Stimulated activated CD4-positive, alpha-beta T cell treated with anti-CD3 and anti-CD28 coated beads, TNF-alpha, amount 100 ng/mL, for 48 hours (primary cell): ENCODE measurements around the gene ACTL7A.
"Not testable (repeated sequence)": the region's sequence is repeated elsewhere in the genome, so short reads cannot be mapped to it uniquely, and the experiment has no call there.

ENCODE experiments used
- DNase-seq, 3 donors: peaks; one replicate each; pipeline ENCODE4 v3.0.0-alpha.2; 2020; ENCODE audit warnings: low read depth in 3 of 3

ACTL7A gene

DNA sequence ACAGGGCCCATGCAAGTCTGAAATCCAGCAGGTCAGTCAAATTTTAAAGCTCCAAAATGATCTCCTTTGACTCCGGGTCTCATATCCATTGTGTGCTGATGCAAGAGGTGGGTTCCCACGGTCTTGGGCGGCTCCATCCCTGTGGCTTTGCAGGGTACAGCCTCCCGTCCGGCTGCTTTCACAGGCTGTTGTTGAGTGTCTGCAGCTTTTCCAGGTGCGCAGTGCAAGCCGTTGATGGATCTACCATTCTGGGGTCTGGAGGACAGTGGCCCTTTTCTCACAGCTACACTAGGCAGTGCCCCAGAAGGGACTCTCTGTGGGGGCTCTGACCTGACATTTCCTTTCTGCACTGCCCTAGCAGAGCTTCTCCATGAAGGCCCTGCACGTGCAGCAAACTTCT, 13.8 kb upstream of the ACTL7A start:
- not testable (repeated sequence) for DNase-seq

DNA sequence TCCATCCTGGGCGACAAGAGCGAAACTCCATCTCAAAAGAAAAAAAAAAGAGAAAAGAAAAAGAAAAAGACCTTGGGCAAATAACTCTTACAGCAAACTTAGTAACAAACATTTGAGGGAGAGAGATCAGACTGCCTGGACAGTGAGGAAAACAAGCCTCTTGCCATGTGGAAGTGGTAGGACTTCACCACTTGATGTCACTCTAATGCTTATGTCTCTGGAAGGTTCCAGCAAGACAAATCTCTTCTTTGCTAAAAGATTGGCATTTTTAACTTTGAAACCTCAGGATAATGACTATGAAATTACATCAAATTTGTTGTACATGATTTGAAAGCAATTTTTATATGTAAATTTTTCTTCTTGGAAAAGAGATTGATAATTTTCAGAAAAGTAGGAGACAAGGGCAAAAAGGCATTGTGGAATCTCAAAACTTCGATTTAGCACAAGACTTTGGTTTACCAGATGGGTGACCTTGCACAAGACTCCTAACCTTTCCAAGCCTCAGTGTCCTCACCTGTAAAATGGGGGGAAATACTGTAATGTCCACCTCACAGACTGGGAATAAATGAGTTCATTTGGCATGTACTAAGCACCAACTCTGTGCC, 11.7 kb upstream of the ACTL7A start:
- DNase-seq, result no peak

DNA sequence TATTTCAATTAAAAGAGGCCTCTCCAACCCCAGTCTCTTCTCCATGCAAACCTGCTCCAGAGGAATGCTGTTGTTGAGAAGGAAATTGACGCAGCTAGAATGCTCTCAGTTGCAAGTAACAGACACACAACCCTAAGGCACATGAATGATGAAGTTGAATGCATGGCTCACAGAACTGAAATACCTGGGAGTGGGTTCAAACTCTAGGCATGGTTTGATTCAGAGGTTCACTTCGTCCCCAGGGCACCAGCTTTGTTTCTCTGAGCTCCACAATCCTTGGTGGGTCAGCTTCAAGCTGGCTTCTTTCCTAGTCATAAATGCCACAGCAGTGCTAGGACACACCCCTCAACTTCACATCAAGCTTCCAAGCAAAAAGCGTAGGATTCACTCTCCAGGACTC, 10.9 kb upstream of the ACTL7A start:
- DNase-seq, result no peak

DNA sequence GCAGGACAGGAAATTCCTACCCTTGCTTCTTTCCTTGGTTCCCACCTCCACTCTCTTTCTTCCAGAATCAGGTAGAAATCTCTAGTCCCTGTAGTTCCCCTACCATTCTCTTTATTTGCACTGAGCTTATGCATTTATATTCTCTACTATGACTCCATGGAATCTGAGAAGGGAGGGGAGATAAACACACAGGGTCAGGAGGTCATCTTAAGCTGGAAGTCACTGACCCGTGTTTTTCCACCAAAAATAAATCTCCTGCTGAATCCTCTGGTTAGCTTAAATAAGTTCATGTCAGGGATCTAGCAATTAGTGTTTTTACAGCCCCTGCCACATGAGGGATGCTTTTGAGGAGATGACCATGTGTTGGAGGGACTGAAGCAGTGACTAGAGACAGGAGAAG, 10.0 kb upstream of the ACTL7A start:
- no peak for DNase-seq

DNA sequence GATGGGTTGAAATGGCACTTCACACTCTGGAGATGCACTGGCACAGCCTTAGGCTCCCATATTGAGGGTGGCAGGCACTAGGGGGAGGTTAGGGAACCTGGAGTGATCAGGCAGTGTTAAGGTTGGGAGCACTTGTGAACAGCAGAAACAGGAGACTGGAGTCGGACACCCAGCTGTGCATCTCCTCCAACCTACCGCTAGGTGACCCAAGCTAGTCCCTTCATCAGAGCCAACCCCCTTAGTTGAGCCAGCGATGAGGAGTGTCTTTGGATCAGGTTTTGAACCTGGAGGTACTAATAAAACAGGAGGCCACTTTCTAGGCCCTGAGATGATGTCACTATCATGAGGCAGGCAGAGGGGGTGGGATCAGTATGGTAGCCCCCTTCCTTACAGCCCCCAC, 8.0 kb upstream of the ACTL7A start:
- no peak for DNase-seq

DNA sequence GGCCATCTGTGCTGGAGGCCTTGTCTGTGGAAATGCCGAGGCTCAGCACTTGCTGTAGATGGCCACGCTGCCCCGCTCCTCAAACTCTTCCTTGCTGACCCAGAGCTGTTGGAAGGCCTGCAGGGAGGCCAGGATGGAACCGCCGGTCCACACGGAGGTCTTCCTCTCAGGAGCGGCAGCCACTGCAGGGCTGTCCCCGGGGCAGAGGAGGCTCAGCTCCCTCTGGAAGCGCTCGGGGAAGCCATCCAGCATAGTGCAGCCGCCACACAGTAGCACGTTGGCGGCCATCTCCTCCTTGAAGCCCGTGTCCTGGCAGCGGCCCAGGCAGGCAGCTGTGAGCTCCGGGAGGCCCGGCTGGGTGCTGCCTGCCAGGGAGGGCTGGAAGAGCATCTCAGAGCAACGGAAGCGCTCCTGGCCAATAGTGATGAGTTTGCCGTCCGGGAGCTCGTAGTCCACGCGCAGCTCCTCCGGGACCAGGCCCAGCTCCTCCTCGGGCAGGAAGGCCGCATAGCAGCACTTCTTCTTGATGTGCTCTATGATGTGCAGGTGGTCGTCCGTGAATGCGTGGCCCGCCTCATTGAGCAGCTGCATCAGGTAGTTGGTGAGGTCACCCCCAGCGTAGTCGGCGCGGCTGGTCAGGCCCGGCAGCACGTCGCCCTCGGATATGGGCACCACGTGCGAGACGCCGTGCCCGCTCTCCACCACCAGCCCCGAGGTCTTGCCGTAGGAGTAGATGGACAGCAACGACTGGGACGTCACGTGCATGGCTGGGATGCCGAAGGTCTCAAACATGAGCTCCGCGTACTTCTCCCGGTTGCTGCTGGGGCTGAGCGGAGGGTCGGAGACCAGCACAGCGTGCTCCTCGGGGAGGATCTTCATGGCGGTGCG, 7.2 kb upstream of the ACTL7A start:
- no peak for DNase-seq

DNA sequence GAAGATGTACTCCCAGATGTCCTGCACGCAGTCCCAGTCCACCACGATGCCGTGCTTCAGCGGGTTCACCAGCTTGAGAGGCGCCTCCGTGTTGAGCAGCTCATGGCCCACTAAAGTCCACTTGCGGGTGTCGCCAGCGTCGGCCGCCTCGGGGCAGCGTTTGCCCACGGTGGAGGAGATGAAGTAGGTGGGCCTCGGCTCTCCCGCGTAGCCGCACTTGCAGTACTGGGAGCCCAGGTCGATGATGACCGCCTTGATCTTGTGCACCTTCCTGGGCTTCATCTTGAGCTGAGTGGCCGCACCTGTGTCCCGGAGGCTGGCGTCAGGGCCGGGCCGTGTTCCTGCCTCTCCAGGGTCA, 6.6 kb upstream of the ACTL7A start:
- DNase-seq, result no peak

DNA sequence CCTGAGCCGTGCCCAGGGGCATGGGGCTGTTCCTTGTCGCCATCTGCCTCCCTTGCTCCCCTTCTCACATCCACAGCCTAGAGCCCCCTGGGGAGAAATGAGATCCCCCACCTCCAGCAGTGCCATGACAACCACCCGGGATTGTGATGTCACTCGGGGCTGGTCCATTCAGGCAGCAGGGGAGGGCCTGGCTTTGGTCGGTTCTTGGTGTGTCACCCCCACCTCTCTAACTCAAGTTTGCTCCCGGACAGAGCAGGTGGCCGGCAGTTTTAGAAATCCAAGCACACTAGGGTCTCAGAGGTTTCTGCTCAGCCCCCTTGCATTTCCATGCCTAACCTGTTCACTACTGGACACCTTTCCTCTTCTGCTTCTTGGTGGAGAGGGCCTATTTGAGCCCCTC, 6.2 kb upstream of the ACTL7A start, which contains the start of gene ACTL7B:
ACTL7B (minus strand) TSS at position 99 of the 400 bp plus-strand sequence; CDS start at position 43, 56 bp downstream.
- DNase-seq, result no peak

DNA sequence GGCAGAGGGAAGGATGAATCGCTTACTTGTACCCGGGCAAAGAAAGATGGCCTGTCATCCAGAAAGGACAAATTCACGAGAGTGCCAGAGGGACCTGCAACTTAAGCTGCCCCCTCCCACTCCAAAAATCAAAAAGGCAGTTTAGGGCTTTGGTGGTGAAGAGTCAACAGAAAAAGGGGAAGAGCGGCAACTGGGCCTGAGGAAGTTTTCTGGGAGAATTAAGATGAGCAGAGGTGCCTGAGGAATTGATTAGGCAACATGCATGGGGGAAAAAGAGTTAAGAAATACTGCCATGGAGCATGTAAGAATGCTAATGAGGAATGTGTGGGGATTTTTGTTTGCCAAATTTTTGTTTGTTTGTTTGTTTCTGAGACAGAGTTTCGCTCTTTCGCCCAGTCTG, 4.5 kb upstream of the ACTL7A start:
- DNase-seq, result no peak

DNA sequence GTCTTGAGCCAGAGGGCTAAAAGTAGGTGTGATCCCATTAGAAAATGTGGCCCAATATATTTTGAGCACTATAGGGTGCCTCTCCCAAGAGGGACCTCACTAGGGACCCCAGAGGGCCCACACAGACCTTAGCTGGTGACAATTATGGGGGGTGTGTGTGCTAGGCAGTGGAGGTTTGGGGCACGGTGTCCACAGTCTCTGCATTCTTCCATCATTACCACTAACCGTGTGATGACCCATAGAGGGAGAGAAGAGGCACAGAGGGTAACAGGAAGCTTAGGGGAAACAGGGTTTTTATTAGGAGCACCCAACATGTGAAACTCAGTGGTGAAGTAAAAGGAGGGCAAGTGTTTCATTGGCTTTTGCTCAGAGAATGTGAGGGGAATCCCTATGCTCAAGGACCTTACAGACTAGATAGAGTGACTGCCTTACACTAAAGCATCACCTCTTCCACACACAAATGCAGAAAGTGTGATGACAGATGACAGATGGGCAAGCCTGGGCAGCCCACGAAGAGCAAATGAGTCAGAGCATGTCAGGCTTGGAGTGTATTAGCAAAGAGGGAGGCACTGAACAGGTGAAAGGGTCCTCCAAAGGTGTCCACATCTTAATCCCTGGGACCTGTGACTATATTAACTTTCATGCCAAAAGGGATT, 2.5 kb upstream of the ACTL7A start:
- no peak for DNase-seq

DNA sequence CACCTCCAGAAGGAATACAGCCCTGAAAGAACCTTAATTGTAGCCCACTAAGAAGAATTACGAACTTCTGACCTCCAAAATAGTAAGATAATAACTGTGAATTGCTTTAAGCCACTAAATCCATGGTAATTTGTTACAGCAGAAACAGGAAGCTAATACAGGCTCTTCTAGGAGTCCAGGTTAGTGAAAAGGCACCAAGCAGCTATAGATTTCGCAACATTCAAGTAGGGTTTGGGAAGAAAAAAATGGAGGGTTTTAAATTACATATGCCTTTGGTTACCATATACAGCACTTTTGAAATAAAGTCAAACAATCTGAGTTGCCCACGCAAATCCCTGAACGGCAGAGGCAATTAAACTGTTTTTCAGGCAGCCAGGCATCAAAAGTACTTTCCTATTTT, 1.7 kb upstream of the ACTL7A start:
- DNase-seq, result no peak

DNA sequence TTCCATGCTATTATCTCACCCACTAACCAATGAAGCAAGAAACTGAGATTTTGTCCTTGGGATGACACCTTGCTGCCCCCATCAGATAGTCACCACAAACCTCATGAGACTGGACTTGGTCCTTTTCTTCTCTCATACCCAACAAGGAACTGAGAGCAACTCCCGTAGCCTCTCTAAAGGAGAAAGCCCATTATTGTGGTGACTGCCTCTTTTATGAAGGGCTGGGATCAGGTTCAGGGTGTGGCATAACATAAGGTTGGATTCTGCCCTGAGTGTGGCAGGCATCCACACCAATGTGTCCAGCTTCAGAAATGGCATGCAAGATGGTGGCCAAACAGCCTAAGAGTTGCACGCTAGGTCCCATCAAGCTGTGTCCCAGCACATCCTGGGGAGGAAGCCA, 1.3 kb upstream of the ACTL7A start:
- no peak for DNase-seq

DNA sequence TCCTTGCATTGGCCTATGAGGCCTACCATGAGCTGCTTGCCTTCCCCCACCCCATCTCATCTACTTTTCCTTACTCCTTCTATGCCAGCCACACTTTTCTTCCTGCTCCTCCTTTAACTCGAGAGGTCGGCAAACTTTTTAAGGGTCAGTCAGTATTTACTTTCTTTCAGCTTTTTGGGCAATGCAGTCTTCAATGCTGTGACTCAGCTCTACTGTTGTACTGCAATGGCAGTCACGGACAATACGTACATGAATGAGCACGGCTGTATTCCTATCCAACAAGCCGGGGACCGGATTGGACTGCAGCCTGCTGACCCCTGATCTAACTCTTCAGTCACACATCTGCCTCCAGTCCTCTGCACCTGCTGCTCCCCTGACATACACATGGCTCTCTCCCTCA, 602 bp upstream of the ACTL7A start:
- no peak for DNase-seq

DNA sequence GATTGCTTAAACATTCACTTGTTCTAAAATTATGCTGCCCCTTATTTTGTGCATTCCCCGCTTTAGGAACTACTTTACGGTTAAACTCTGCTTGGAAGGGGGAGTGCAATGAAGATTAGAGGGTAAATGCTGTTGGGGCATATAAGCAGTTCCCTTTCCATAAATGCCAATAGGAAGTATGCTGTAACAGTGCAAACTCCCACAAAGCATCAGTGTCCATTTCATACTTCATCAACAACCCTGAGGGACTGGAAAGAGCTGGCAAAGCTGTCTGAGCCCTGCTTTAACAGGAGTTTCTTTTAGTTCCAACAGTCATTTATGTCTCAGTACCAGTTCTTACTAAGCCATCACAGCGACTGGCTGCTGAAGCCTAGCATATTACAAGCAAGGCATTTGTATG, 1.8 kb downstream of the ACTL7A start:
- DNase-seq, result no peak

DNA sequence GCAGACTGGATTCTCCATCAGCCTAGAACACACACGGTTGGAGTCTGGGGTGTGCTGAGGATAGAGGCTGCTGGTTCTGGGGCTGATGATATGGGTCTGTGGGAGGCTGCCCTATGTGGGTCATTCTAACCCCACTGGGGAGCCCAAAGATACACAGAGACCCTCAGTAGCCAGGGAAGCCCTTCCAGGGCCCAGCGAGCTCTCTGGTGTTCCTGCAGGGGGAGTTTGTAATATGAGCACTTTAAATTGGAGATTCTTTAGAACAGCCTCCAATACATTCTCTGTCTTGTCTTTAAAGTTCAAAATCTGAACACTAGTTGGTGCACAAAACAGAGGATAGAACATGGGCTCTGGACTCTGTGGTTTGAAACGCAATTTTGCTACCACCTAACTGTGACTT, 2.4 kb downstream of the ACTL7A start:
- no peak for DNase-seq

DNA sequence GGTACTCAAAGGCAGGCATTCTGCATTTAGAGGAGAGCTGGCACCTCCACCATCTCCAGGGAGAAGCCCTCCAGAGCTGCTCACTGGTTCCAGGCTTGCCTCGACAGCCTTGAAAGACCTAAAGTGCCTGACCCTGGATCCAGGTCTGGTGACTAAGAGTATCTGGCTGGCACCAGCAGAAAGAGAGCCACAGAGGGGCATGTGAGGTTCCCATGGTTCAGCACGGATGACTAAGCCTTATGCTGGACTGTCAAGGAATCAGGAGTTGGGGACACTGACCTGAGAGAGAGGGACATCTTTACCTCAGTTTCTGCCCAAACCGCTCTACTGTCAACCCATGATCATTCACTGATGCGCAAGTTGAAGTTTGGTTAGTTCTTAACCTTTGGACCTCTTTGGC, 3.0 kb downstream of the ACTL7A start:
- no peak for DNase-seq

DNA sequence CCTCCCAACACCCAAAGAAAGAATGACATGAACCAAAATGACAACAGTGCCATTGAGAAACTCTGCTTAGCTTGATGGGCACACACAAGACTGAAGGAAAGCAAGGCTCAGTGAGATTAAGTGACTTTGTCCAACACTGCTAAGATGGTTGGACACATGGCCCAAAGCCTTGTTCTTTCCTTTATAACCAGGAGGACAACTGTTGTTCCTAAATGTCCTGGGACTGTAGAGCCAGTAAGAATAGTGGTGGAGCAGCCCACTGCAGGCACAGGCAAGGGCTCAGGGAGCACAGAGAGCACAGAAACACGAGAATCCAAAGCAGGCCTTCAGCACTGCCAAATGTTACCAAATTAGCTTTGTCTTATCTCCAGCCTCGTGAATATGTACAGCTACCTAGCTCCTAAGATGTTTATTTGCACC, 3.9 kb downstream of the ACTL7A start:
- DNase-seq, result no peak

DNA sequence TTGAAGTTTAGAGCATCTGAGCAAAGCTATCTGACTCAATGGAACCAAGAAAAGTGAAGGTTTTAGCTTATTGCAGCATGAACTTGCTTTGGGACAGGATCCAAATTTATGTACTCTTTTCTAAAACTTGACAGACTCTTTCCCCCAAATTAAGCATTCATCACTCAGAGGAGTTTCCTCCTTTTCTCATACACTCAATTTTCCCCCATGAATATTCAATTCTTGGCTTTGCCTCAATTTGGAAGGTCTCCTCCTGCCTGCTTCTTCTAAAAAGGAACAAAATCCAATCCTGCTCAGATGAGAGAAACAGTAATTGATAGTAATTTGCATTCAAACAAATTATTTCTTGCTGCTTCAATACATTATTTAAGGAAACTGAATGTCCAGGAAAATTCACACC, 5.0 kb downstream of the ACTL7A start:
- no peak for DNase-seq

DNA sequence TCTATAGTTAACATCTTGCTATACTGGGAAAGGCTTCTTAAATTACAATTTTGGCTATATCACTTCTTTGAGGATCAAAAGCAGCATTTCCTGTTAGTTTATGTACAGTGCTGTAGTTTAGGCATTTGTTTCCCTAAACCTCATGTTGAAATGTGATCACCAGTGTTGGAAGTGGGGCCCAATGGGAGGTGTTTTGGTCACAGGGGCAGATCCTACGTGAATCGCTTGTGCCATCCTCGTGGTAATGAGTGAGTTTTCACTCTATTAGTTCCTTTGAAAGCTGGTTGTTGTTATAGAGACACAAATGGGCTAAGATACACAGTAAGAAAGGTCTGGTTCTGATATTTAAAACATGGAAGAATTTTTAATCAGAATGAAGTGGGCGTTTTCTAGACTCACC, 5.8 kb downstream of the ACTL7A start:
- no peak for DNase-seq

DNA sequence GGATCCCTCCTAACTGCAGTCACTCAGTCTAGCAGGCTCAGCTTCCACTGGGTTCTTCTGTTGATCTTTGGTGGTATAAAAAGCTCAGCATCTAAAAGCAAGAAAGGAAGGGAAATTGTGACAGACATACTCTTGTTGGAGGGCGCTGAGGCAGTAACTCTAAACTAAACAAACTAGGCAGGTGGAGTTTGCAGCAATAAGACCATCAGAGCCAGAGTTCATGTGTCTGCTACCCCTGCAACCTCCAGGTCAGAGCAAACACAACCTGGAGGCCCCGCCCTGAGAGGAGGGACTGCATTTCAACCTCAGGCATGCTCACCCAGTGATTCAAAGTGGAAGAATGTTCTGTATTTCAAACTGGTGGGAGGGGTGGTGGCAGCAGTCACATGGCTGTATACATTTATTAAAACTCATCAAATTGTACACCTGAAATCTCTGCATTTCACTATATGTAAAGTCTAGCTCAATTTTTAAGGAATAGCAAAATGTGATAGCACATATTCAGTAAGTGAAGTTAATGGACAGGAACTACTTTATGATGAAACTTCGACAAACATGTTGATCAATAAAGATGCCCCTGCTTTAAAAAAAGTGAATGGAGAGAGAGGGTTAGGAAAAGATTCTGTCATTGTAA, 7.1 kb downstream of the ACTL7A start:
- no peak for DNase-seq

DNA sequence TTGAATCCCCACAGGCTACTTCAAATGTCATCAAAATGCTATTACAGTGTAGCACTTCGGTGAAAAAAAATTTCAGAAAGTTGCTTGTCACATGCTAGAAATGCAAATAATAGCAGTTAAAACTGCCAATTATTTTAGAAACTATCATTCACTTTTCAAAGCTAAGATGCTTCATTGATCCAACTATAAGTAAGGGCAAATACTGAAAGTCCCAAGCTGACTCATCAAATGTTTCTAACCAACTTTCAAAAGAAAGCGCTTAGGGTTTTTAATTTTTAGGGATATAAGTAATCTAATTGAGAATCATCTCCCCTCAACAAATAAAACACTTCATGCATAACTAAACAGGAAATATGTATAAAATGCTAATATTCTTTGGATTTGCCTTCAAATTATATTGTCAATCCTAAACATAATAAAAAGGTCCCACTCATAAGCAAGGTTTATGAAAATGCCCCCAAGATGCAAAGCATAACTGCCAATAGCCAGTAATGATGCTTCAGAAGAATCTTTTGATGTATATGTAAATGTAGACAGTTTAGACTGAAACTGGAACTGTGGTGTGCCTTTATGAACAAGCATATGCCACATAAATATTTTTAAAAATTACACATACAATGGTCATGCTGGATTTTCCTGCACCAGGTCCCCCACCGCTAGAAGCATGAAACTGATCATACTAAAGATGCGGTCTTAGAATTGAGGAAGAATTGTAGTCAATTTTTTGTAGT, 12.2 kb downstream of the ACTL7A start:
- DNase-seq, result no peak

DNA sequence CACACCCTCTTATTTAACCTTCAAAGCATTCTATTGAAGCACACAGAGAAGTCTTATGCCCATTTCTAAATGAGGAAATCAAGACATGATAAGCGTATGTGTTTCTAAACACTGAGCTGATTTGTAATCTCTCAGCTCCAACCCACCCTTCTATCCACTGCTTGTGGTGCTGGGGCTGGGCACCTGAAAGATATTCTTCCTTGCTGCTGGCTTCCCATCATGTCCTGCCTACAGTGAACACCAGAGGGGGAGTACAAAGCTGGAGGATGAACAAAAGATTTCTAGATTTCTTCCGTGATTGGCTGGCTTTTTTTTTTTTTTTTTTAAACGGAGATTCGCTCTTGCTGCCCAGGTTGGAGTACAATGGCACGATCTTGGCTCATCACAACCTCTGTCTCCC, 14.4 kb downstream of the ACTL7A start:
- DNase-seq, result no peak
